NCI-H2227 (cell line): ENCODE data around the gene TAF3.
"Not testable (repeated sequence)": the region's sequence is repeated elsewhere in the genome, so short reads cannot be mapped to it uniquely, and the experiment has no call there.

Experiments used
- DNase-seq: peaks from one replicate; lab custom pipeline; 2025; ENCODE audit not compliant: unreplicated experiment; lab: John Stamatoyannopoulos, UW

Gene TAF3

DNA sequence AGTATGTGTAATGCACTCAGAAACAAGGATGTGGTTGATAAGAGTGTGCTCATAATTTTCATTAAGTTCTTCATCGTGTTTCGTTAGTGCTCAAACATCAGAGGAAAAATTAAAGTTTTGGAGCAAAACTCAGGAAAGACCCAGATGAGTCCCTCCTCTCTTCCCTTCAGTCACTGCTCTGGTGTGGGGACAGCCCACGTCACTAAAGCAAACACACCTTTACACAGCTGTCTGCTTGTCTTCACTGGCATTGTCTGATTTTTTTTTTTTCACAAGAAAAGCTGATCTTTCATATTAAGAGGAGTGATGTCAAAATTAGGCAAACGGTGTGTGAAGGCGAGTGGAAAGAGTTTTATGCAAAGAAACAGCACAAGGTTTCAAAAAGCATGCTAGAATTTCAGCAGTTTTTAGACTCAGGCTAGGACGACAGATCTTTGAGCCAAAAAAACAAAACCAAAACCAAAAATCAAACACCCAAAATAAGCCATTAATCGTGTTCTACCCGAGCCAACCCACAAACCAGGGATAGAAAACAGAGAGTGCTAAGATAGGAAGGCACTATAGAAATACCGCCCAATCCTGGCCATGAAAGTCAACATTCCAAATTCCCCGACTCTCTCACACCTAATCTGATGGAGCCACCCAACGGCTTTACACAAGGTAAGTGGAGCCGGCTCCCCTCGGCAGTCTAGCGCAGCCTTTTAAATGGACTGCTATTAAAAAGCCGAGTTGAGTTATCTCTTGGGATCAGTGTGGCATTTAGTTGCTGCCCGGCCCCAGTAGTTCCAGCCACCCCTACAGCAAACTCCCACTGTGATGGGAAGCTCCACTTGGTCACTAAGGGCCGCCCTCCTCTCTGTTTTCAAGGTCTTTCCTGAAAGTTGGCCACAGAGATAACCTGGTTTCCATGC is 208.3 kb downstream of the TAF3 start:
- DNase-seq = no peak

DNA sequence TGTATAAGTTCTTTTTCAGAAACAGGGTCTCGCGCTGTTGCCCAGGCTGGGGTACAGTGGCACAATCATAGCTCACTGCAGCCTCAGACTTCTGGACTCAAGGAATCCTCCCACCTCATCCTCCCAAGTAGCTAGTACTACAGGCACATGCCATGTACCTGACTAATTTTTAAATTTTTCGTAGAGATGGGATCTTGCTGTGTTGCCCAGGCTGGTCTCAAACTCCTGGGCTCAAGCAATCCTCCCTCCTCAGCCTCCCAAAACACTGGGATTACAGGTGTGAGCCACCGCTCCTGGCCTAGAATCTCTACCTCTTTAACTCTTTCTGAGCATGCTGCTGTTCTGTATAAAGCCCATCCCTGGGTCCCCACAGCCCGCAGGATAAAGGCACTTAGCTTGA is 212.9 kb downstream of the TAF3 start:
- DNase-seq = not testable (repeated sequence)

DNA sequence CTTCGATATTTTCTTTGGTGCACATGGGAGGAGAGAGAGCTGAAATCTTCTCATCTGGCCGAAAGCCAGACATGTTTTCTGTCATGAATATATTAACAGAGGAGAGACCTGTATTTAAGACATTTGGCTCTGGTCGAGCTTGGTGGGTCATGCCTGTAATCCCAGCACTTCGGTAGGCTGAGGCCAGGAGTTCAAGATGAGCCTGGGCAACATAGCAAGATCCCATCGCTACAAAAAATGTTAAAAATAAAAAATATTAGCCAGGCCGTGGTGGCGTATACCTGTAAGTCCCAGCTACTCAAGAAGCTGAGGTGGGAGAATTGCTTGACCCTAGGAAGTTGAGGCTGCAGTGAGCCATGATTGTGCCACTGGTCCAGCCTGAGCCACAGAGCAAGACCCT is 214.3 kb downstream of the TAF3 start:
- no peak for DNase-seq

DNA sequence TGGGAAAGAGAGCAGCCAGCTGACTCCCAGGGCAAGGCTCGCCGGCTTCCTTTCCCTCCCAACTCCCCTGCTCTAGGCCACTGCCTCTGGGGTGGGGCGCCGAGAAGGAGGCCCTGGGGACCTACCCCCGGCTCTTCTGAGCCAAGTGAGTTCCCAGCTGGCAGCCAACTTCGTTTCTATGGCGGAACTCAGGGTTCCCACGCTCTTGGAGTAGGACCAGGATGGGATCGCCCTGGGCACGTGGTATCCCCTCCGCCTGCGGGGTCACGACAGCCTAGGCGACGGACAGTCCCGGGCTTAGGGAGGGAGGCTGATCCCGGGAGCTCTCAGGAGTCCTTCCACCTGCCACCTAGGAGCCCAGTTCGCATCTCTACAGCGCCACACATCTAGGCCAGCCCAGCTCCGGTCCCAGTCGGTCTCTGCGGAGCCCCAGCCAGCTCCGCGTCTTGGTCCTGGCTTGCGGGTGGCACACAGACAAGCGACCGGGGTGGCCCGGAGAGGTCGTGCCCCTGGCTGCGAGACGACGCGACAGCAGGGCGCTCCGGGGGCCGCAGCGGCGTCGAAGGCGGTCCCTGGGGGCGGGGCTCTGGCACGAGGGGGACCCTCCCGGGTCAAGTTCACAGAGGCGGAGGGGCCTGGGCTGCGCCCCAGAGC is 215.6 kb downstream of the TAF3 start:
- no peak for DNase-seq

DNA sequence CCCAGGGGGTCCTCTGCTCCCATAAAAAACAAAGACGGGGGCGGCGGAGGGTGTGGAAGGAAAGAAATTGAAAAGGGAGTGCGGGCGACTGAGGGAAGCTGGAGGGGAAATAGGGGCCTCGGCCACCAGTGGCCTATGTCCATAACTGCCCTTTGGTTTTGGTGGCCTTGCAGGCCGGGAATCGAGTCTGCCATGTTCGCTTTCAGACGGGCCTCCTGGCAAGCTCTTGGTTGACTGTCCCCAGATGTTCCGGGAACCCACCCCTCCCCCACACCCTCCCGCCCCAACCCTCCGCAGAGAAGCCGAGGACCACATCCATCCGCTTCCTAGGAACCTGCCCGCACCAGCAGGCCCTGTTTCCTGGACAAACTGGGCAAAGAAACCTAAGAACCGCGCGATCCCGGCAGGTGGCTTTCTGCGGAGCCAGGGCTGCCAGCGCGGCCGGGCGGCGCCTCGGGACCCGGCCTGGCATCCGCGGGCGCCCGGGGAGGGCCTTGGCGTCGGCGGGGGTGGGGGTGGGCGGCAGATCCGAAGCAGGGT is 216.2 kb downstream of the TAF3 start:
- no peak for DNase-seq

DNA sequence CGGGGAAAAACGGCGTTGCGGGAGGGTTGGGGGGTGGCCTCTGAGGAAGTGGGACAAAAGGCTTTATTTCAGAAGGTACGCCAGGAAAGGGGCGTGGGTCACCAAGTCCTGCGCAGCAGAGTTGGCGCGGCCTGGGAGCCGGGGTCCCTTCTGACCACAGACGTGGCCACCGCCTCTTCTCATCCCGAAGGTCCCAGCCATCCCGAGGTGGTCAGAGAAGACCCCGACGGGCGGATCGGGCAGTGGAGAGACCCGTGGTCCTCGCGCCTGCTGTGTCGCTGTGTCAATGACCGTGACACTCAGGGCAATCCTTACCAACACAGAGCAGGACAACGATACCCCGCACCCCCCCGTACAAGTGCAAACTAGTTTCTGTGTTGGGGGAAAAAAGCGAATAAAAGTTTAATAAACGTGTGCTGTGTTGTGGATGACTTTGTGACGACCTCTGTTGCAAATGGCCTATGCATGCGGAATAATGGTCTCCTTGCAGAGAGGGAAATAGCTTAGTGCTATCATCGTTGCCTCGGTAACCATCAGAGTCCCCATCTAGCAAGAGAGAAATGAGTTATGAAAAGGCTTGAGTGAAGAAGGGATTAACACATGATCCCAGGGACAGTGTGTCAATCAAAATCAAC is 216.8 kb downstream of the TAF3 start:
- DNase-seq = peak; percentile 20

DNA sequence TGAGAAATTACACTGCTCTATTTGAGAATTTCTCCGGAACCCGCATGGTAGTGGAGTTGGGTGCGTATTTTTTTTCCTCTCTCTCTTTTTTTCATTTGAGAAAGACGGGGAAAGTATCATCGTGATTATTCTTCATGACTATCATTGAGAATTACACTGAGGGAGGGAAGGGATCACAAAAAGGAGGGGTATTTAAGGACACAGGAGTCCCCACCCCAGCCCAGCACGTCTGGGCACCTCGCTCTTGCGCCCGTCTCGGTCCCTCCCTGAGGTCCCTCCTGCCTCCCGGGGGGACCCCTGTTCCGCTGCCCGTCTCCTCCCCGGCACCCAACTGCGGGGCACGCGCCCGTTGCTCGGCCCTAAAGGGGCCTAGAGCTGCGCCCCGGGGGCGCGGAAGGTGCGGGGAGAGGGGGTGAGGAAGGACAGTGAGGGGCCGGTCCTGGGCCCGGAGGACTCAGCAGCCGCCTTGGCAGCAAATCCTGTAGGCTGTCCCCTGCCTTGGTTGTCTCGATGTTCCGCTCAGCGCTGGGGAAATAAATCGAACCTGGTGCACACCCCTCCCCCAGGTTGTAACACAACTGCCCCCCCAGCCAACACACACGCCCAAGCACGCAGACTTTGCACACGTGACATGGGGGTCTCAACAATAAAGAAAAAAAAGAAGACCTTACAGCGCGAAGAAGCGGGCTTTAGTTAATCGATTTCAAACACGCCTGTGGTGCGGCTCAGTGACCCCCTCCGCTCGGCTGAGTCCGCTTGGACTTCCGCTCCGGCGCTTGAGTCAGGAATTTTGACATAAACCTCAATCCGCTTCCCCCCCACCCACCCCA is 217.6 kb downstream of the TAF3 start:
- no peak for DNase-seq

DNA sequence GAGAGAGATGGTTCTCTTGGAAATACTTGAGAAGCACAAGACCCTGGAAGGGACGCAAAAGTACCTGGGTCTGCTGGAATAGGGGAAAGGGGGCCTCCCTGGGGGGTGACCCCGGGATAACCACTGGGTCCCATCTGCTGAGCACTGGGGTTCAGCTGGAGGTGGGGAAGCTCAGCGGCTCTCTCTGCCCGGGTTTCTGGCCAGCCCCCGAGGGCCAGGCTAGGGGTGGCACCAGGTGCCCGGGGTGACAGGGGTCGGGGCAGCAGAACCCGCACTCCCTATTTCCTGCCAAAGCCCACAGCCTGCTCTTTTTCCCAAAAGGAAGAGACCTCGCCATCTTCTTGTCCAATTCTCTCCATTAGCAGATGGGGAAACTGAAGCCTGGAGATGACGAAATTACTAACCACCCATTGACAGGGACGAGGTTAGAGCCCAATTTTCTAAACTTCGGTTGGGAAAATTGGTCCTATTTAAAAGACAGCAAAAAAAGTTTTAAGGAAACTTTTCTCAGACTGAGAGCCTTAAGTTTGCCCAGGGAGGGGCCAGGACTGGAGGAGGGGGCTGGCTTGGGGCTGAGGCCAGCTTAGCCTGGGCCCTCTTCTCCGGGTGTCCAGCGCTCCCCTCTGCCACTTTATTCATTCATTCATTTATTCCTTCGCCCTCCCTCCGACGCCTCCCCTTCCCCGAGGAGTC is 218.3 kb downstream of the TAF3 start:
- no peak for DNase-seq

DNA sequence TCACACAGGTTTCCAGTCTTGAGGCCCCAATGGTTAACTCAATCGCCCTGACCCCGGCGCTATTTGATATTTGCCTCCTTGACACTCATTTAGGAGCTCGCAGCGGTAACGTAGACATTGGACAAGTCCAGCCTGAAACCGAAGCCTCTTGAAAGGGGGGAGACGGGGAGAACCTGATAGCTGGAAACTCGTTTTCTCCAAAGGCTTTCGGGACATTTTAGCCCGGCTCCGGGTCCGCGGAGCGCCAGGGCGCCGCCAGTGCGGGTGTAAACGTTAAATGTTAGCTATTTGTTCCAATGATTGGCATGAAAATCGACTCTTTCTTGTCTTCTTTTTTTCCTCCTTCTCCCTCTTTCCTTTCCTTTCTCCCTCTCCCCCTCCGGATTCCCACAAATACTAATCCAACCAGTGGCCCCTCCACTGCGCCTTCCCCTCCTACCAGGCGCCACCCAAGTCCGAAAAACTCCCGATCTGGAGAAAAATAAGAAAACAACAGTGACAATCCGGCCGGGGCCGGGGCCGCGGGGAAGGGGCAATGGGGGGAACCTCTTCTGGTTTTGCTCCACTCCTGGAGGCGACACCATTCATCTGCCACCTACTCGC is 219.0 kb downstream of the TAF3 start:
- DNase-seq = no peak

DNA sequence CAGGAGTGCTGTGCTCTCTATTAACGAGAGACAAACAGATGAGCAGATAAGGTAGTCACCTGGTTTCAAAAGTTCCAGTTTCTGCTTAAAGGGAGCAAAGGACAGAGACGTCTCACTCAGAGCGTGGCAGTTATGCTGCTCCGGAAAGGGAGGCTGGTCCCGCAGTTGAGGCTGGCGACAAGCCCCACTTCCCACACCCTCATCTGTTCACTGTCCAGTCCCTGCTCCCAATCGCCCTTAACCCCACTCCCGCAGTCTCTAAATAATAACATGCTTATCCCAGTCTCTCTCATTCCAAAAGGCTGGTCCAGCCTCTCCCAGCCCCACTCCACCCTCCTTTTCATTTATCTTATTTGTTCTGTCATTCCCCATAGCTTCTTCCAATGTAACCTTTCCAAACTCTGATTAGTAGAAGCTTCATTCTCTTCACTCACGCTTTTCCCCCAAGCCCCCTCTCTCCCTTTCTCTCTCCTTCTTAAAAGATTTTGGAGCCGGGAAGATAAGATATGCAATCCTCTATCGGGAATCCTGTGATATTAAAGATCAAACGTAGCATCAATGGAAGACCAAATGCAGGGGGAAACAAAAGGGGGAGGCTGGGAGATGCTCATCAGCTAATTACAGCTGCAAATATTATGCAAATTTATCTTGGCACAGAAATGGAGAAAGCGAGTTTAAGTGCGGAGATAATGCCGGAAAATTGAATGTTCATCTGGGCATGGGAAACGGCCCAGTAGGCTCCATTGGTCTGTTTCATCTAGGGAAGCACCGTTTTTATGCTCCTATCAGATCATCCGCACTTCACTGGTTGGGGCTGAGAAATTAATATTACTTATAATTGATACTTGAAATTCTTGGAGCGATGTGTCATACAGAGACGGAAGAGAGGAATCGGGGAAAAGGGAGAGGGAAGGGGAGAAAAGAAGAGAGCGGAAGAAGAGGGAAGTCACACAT is 219.9 kb downstream of the TAF3 start:
- no peak for DNase-seq

DNA sequence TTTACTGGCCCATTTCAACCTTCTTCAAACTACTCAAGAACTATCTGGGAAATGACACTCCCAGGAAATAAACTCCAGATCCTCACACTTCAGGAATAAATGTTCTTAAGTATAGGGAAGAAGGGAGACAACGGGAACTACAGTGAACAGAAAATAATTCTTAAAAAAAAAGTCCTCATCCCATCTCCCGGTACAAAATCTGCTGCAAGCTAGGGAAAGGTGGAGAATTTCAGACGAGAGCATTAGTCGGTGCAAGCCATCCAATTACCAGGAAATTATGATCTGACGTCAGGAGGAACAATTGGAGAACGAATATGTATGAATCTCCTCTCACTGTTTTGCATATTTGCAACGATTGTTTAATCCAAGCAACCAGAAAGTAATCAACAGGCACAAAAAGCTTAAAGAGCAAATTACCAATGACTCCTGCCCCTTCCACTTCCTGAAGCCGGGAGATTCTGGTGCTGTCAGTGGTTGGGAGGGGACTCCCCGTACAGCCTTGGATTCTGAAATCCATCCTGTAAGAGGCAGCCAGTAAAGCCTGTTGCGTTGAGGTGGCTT is 221.1 kb downstream of the TAF3 start:
- DNase-seq = no peak

DNA sequence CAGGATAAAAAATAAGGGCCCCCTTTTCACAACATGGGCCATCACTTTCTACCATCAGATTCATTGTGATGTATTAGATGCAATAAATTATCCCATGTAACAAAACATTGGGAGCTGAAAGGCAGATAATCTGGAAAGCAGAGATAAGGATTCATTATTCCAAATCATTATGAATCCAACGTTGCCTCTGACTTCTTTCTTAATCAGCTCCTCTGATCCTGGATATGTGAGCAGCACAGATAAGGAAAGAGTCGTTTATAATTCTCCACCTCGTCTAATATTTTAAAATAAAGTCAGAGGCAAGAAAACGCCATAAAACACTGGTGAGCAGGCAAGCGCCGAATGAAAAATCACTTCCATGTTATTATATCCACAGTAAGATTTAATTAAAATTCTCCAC is 222.3 kb downstream of the TAF3 start:
- no peak for DNase-seq

DNA sequence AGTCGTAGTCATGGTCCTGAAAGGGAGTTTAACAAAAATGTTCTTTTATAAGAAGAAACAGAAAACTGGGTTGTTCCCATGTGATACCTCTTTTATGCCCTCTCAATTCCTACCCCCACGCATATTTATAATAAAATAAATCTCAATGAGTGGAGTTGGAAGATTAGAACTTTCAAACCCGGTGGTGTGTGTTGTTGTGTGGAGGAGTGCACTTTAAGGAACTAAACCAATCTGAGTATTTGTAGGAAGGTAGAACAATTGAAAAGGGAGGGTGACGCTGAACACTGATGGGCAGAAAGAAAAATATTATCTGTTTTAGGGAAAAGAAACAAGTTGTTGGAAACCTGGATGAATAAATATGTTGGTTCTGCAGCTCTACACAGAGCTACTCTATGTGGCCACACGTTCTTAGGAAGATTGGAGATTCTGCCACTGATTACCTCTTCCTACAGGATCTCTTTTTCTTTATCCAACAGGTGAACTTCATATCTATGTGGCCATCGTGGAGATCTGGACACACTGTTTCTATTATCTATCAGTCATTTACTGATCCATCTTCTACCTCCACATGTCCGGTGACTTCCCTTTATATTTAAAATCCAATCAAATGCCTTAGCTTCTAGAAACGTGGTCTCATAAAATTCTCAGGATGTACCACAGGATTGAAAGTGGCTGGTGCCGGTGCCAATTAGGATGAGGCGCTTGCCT is 223.1 kb downstream of the TAF3 start:
- DNase-seq = no peak

DNA sequence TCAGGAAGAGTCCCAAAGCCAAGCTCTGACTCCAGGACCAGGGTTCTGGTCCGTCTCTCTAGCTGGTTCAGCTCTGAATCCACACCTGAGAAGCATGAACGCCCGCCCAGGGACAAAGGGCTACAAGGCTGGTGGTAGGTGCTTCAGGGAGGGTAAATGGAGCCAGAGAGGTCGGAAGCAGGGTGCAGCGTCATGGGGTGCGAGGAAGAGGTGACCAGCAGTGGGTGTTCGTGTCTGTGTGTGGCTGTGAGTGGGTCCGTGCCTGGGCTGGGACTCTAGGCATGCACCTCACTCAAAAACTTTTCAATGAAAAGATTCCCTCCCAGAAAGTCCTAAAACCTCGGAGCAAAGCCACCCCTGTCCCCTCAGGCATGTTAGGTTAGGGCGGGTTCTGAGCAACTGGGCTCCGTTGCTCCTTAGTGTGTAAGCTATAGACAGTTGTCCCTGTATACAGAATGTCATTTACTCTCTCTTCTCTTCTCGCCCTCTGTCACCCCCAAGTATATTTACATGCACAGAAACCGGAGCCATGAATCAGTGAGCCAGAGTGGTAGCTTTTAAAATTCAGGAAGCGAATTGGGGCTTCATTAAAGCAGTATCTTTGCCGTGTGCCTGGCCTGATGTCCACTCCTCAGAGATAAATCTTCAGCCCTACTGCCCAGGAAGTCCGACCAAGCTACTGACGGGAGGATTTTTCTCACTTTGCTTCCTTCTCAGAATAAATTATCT is 223.9 kb downstream of the TAF3 start:
- DNase-seq = no peak

DNA sequence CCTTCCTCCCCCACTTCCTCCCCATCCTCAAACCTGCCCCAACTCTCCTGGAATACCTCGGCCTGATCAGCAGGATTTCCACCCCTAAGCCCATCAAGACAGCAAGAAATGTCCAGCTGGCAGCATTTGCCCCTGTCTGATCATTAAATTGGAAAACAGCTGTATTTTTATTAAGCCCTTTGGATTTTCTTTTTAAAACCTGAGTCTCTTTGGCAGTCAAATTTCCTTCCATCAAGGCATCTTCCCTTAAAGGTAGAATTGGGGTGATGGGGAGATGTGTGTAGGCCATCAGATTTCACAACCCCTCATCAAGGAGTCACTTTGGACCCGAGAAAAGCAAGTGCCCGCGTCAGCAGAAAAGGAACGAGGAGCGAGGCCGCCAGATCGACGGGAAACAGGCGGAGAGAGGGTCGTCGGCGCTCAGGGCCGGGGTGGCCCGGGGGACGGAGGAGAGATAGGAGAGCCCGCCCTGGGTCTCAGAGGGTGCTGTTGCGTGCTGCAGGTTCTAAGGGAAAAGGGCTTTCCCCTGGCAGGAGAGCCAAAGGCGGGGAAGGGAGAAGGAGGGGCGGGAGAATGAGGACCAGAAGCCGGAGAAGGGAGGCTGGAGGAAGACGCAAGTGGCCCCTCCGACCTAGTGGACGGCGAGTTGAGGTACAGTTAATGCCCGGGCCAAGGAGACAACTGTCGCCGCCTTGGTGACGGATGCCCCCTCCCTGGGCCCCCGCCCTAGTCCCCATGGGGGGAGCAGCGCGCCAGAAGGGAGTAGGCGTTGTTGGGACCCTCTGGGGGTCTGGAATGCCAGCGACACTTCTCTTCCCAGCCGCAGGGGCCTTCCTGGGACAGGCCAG is 224.6 kb downstream of the TAF3 start:
- no peak for DNase-seq

DNA sequence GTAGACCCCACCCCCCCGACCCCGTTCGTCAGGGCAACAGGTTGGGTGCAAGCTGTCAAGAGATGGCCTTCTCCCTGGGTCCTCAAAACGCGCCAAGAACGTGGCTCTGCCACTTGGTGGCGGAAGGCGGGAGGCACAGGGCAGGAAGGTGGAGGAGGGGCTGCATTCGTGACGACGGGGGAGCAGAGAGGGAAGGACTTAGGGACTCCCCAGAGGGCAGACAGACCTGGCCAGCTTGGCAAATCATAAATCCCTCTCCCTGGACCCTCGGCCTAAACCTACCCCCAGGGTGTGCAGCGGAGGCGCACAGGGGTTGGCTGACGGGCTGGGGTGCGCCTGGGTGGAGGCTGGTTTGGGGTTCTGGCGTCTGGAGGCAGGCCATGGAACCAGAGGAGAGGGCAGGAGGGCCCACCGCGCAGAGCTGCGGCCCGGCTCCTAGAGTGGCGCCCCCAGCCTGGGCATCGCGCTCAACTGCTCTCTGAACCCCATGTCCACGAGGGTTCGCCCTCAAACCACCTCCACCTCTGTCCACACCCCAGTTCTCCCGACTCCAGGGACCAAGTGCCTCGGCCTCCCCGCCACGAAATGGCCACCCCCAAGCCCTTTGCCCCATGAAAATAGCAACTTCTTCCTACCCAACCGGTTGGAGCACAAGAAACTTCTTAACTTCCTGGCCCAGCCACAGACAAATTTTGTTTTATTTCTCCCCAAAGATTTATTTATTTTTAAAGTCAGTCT is 225.4 kb downstream of the TAF3 start:
- DNase-seq = no peak
